SK-N-SH (cell line): ENCODE data around the gene KRTAP2-1.

ENCODE experiments used
- CHD2 ChIP-seq: fragments of 150-350 bp; IDR thresholded peaks from 2 replicates; pipeline ENCODE4 v1.6.1; 2018; ENCODE audit warnings: low read length; ENCODE audit not compliant: partially characterized antibody
- CTCF ChIP-seq: fragments of 200-600 bp; sonication (generic); IDR thresholded peaks from 2 replicates; pipeline ENCODE4 v1.6.1; 2017; ENCODE audit warnings: antibody characterized with exemption, mild to moderate bottlenecking, moderate library complexity
- EP300 ChIP-seq, 2 experiments: IDR thresholded peaks; 2 replicates each; pipeline versions ENCODE4 v1.4.0 to v1.6.1; 2012; ENCODE audit warnings: borderline replicate concordance in 1 of 2, low read depth in 1 of 2, low read length in 1 of 2
- EZH2phosphoT487 ChIP-seq: fragments of 200-600 bp; sonication (generic); IDR thresholded peaks from 2 replicates; pipeline ENCODE4 v1.6.1; 2017; ENCODE audit warnings: low read depth, mixed run types, mild to moderate bottlenecking, antibody characterized with exemption, moderate library complexity, borderline replicate concordance
- JUND ChIP-seq: IDR thresholded peaks from 2 replicates; pipeline ENCODE4 v1.4.0; 2012
- MAX ChIP-seq: IDR thresholded peaks from 2 replicates; pipeline ENCODE4 v1.4.0; 2012; ENCODE audit warnings: low read depth
- MXI1 ChIP-seq: IDR thresholded peaks from 2 replicates; pipeline ENCODE4 v1.6.1; 2012; ENCODE audit warnings: mild to moderate bottlenecking, low read depth, low read length, improper control_type of control experiment
- POLR2AphosphoS5 ChIP-seq: IDR thresholded peaks from 2 replicates; pipeline ENCODE4 v1.6.1; 2012; ENCODE audit warnings: low read depth, low read length
- RCOR1 ChIP-seq: fragments of 150-350 bp; IDR thresholded peaks from 2 replicates; pipeline ENCODE4 v1.6.1; 2017; ENCODE audit warnings: antibody characterized with exemption, low read length
- SIN3A ChIP-seq: IDR thresholded peaks from 2 replicates; pipeline ENCODE4 v1.6.1; 2012; ENCODE audit warnings: low read depth, mild to moderate bottlenecking, low read length, moderate library complexity, borderline replicate concordance
- TAF1 ChIP-seq: IDR thresholded peaks from 2 replicates; pipeline ENCODE4 v1.6.1; 2012; ENCODE audit warnings: low read depth, mild to moderate bottlenecking, low read length, moderate library complexity, borderline replicate concordance
- USF2 ChIP-seq: fragments of 150-350 bp; IDR thresholded peaks from 2 replicates; pipeline ENCODE4 v1.6.1; 2017; ENCODE audit warnings: antibody characterized with exemption, low read length, low read depth, borderline replicate concordance
- TF ChIP-seq, protein P1 (sequence below): IDR thresholded peaks from 2 replicates; pipeline ENCODE4 v1.4.0; 2012; ENCODE audit warnings: low read depth, borderline replicate concordance

GRCh38 chr17:41082626-41083025, 35.5 kb upstream of the KRTAP2-1 start:
- TF ChIP-seq CTCF (no peak), RCOR1 (no peak), SIN3A (no peak), EP300 (IDR thresholded peaks at IDR 0.05; ENCODE audit: borderline replicate concordance in 1 of 2, low read depth in 1 of 2, low read length in 1 of 2) (no peak), USF2 (no peak), MXI1 (no peak), EZH2phosphoT487 (no peak), MAX (no peak), POLR2AphosphoS5 (no peak), CHD2 (no peak), JUND (no peak), TAF1 (no peak)
- TF ChIP-seq, protein P1, sequence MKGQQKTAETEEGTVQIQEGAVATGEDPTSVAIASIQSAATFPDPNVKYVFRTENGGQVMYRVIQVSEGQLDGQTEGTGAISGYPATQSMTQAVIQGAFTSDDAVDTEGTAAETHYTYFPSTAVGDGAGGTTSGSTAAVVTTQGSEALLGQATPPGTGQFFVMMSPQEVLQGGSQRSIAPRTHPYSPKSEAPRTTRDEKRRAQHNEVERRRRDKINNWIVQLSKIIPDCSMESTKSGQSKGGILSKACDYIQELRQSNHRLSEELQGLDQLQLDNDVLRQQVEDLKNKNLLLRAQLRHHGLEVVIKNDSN, result no peak
